IPS DF 6.9 (cell line): ENCODE measurements around the gene SSPN.

ENCODE experiments used
- DNase-seq: peaks from one replicate; pipeline ENCODE4 v3.0.0-alpha.2; 2013; ENCODE audit warnings: low read depth, low spot score
- H3K27ac ChIP-seq: one replicate; pipeline ENCODE4 v1.5.1; 2013; ENCODE audit warnings: low read length, control low read depth
- H3K27me3 ChIP-seq: 2 replicates; pipeline ENCODE4 v1.6.1; 2013; ENCODE audit warnings: mild to moderate bottlenecking, low read length; ENCODE audit not compliant: control insufficient read depth, insufficient read depth
- H3K36me3 ChIP-seq: 2 replicates; pipeline ENCODE4 v1.6.1; 2013; ENCODE audit warnings: low read length; ENCODE audit not compliant: control insufficient read depth, insufficient read depth
- H3K4me1 ChIP-seq: 2 replicates; pipeline ENCODE4 v1.6.1; 2013; ENCODE audit warnings: low read length; ENCODE audit not compliant: control insufficient read depth, insufficient read depth
- H3K4me3 ChIP-seq: 2 replicates; pipeline ENCODE4 v1.5.1; 2013; ENCODE audit warnings: mild to moderate bottlenecking, low read length
- H3K9me3 ChIP-seq: 2 replicates; pipeline ENCODE4 v1.6.1; 2013; ENCODE audit warnings: low read length, inconsistent platforms; ENCODE audit not compliant: control insufficient read depth, insufficient read depth
- WGBS: extraction: QIAGEN DNeasy Blood & Tissue Kit; methylation state at CpG from one replicate; pipeline ENCODE4 v1.1.7; 2013; ENCODE audit warnings: mixed read lengths, missing lambda C conversion rate; ENCODE audit not compliant: insufficient read length, insufficient coverage; 5-methylcytosine and 5-hydroxymethylcytosine counted together

Gene SSPN

DNA sequence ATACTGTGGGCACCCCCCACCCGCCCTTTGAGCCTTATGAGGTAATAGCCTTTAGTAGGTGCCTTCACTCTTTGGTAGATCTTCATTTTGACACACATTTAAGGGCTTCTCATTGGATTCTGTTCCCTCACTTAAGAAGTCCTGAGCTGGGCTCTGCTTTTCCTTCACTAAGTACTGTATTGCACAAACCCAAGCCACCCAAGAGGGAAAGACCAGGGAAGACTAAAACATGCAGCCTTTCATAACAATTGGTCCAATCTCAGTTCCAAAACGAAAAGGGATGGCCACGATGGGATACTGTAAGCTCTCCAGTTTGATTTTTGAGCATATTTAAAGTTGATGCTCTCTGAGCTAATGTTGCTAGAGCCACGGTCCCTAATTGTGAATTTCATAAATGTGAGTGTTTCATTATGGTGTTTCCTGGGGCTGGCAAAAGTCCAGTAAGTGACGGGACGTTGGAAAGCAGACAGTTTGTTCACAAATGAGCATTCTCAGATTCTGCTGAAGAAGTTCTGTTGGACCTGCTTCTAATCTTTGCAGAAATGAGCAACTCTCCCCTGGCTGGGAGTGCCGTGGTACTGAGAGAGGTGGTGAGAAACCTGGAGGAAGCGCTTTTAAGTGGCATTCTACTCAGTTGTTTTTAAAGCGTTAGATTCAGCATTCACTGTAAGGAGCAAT, 9.4 kb downstream of the SSPN start:
- Histone ChIP-seq H3K4me1 (peaks cover 2% of the 10 kb centered on the region; the same call in 1 of the 2 replicates), H3K27ac (no peak overlapping the region), H3K9me3 (no peaks in the 10 kb centered on the region), H3K36me3 (no peaks in the 10 kb centered on the region), H3K27me3 (no peaks in the 10 kb centered on the region), H3K4me3 (no peak overlapping the region)
- no CpG with 5 or more reads among the region's 9 CpGs for WGBS
- DNase-seq: no peak

DNA sequence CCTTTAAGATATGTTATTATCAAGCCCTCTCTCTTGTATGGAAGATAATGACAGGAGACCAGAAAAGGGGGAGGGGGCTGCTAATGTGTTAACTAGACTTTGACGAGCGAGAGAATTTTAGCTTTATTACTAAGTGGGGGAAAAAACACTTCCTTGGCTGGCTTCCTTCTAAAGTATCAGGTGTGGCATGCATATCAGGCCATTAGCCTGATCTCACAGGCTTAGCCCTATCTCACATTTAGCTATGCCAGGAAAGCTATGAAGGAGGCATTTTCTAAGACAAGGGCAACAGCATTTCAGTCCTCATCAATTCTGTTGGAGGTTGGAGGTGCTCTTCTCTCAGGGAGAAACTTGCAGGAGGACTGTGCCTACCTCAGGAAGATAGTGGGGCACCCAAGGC, 9.9 kb downstream of the SSPN start:
- no peak overlapping the region for H3K27ac ChIP-seq
- no CpG with 5 or more reads among the region's 2 CpGs for WGBS

DNA sequence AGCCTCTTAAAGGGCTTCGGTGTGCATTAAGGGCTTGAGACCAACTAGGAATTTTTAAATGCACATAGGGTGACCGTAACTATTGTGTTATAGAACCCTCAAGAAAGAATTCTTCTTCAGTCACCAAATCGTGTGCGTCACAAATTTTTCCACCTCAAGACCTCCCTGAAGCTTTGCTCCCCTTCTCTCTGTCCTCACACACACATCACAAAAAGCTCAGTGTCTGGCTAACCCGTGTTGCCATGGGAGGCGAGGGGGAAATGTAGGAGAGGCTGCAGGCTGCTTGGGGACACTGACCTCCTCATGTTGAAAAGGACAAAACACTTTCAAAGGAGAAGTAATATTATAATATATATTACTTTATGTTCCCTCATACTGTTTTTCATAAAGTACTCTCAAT, 10.6 kb downstream of the SSPN start:
- no CpG with 5 or more reads among the region's 6 CpGs for WGBS
- no peak overlapping the region for H3K27ac ChIP-seq

More for the DNA sequence above, 9.9 kb downstream of the SSPN start:
- H3K36me3 ChIP-seq: no peaks in the 10 kb centered on the region
- DNase-seq: no peak
- peaks cover 2% of the 10 kb centered on the region; the same call in 1 of the 2 replicates for H3K4me1 ChIP-seq
- H3K27me3 ChIP-seq: no peaks in the 10 kb centered on the region
- no peaks in the 10 kb centered on the region for H3K9me3 ChIP-seq
- H3K4me3 ChIP-seq: no peak overlapping the region

DNA sequence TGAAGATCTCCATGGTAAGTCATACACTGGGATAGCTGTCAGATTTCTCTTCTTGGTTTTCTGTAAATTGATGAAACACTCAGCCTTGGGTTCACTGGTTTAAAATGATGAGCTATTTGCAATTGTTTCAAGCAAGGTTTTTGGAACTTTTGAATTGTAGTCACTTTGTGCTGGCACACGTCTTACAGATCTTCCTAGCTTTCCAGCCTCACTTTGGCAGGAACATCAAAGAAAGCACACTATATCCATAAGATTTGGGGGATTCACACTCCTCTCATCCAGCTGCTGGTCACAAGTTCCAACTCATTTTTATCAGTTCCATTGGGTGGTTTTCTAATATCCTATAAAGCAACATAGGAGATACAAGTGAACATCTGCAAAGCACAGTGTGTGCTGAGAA, 16.0 kb downstream of the SSPN start:
- Histone ChIP-seq H3K9me3 (no peaks in the 10 kb centered on the region), H3K27me3 (no peaks in the 10 kb centered on the region), H3K4me1 (no peaks in the 10 kb centered on the region), H3K4me3 (no peak overlapping the region), H3K27ac (no peak overlapping the region), H3K36me3 (no peaks in the 10 kb centered on the region)
- WGBS: no CpG with 5 or more reads among the region's 1 CpG
- no peak for DNase-seq

More for the DNA sequence above, 10.6 kb downstream of the SSPN start:
- Histone ChIP-seq H3K4me1 (peaks cover 2% of the 10 kb centered on the region; the same call in 1 of the 2 replicates), H3K4me3 (no peak overlapping the region), H3K36me3 (no peaks in the 10 kb centered on the region), H3K9me3 (no peaks in the 10 kb centered on the region), H3K27me3 (no peaks in the 10 kb centered on the region)
- DNase-seq: no peak

DNA sequence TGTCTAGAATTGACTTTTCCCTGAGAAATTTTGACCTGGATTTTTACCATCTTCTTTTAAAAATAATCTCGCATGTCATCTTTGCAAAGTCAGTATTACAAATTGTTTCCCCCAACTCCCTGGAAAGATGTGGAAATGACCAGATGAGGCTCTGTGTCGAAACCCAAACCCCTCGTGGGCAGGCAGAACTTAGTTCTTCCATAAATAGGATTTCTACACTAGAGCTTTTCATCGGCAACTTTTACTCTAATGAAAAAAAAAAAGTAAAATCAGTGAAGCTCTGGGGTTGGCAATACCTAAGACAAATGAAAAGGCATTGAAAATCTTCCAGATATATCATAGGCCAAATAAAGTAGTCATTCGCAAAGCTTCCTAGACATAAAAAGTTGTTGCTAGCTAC, 17.0 kb downstream of the SSPN start:
- Histone ChIP-seq H3K4me1 (no peaks in the 10 kb centered on the region), H3K27ac (no peak overlapping the region), H3K9me3 (no peaks in the 10 kb centered on the region), H3K27me3 (no peaks in the 10 kb centered on the region), H3K4me3 (no peak overlapping the region), H3K36me3 (no peaks in the 10 kb centered on the region)
- WGBS: no CpG with 5 or more reads among the region's 5 CpGs
- no peak for DNase-seq

DNA sequence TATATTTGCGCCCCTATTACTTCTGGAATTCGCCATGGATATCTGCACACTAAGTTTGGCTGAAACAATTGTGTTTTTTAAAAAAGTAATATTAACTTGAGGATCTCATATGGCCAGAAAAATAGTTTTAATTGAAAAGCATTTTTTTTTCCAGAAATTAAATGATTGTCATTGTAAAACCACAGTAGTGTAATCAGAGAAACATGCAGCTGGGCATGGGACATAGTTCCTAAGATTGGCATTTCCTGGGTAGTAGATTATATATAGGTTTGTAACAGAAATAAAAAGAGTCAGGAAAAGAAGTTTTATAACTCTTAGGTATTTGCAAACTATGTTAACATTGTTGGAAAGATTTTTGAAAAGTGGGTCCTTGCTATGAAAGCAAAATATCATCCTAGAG, 17.6 kb downstream of the SSPN start:
- no peak overlapping the region for H3K4me3 ChIP-seq
- no peak for DNase-seq
- H3K9me3 ChIP-seq: no peaks in the 10 kb centered on the region
- WGBS: no CpG with 5 or more reads among the region's 2 CpGs
- H3K27me3 ChIP-seq: no peaks in the 10 kb centered on the region
- H3K4me1 ChIP-seq: no peaks in the 10 kb centered on the region
- no peaks in the 10 kb centered on the region for H3K36me3 ChIP-seq
- H3K27ac ChIP-seq: no peak overlapping the region

DNA sequence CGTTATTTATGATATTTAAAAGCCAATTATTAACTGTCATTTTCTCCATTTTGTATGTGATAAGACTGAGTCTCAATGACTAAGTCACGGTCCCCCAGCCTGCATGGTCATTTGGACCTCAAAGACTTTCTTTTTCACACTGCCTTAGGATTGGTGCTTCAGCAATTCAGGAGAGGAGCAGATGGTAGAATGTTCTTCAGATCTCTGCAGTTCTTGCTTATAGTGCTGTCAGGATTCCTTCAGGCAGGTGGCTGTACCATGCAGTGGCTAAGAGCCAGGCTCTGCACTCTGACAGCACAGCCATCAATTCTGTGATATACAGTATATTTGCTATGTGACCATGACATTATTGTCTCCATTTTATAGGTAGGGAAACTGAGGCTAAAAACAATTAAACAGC, 18.7 kb downstream of the SSPN start:
- DNase-seq: no peak
- Histone ChIP-seq H3K27ac (no peak overlapping the region), H3K9me3 (no peaks in the 10 kb centered on the region), H3K36me3 (no peaks in the 10 kb centered on the region), H3K4me3 (no peak overlapping the region), H3K4me1 (no peaks in the 10 kb centered on the region), H3K27me3 (no peaks in the 10 kb centered on the region)
- no CpG with 5 or more reads among the region's 2 CpGs for WGBS

DNA sequence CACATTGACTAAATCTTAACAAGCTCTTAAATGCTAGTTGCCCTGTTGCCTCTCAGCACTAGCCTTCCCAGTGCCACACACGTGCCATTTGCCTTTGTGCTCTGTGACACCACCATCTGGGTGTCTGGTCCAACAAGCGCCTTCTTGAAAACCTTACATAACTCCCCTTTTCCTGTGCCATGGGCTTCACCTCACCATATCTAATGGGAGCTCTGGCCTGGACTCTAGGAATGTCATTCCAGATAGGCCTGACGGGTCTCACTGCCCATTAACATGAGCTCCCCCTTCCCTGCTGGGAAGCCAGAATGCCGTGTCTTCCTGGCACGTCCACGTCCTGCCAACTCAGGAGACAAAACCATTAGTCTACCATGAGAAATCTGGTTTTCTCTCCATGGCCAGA, 24.4 kb downstream of the SSPN start:
- Histone ChIP-seq H3K4me3 (no peak overlapping the region), H3K9me3 (no peaks in the 10 kb centered on the region; the same call in 1 of the 2 replicates), H3K27ac (no peak overlapping the region), H3K36me3 (no peaks in the 10 kb centered on the region), H3K27me3 (no peaks in the 10 kb centered on the region; the same call in 1 of the 2 replicates), H3K4me1 (0 out of 2 replicates have a peak, but pooled peaks cover 1% of the 10 kb centered on the region)
- no CpG with 5 or more reads among the region's 6 CpGs for WGBS
- no peak for DNase-seq

DNA sequence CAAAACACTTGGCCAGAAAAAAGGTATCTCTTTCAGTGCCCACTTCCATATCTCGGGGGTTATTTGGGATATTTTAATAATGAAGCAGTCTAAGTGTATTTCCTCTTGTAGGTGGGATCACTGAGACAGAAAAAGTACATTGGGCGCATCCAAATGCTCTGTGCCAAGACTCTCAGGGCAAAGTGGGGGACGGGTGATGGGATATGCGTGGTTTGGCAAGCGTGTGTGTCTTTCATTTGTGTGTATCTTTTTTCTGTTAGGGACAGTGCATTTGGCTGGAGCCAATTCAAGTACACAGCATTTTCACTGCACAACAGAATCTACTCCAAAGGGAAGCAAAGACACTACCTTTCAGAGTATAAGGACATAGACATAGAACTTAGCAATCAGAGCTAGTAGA, 29.3 kb downstream of the SSPN start:
- Histone ChIP-seq H3K4me3 (no peak overlapping the region), H3K9me3 (no peaks in the 10 kb centered on the region; the same call in 1 of the 2 replicates), H3K4me1 (0 out of 2 replicates have a peak, but pooled peaks cover under 1% of the 10 kb centered on the region), H3K27ac (no peak overlapping the region), H3K36me3 (no peaks in the 10 kb centered on the region), H3K27me3 (peaks cover 17% of the 10 kb centered on the region)
- DNase-seq: no peak
- no CpG with 5 or more reads among the region's 5 CpGs for WGBS

DNA sequence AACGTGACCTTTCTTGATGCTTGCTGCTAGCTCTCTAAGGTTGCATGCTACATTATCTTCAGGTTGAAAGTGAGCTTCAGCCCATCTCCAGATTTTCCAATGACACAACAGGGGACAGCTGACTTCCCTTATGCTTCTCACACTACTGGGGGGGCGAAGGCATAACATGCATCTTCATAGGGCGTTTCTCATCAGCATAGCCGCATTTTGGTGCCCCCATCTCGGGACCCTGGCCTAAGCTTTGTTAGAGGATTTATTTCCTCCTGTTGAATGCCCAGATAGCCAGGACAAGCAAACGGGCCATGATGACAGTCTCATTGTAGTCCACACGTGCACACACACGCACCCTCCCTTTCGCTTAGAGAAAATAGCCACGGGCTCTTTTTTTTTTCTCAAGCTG, 30.7 kb downstream of the SSPN start:
- no peak for DNase-seq
- H3K27me3 ChIP-seq: peaks cover 17% of the 10 kb centered on the region
- no peaks in the 10 kb centered on the region for H3K36me3 ChIP-seq
- H3K4me1 ChIP-seq: no peaks in the 10 kb centered on the region
- no peak overlapping the region for H3K27ac ChIP-seq
- H3K4me3 ChIP-seq: no peak overlapping the region
- no peaks in the 10 kb centered on the region for H3K9me3 ChIP-seq
- WGBS: no CpG with 5 or more reads among the region's 10 CpGs
